Progenitor cell of endocrine pancreas (in vitro differentiated cells): ENCODE measurements around the gene PLCD1. TPM values are rescaled to one million over a fixed set of nuclear protein-coding genes. Genes with fewer than 3 reads are reported as not detected.
A peak's percentile ranks its signal among the peaks of the same experiment; 100 is the strongest.

Experiments used
- DNase-seq: peaks from one replicate; pipeline ENCODE4 v3.0.0; 2021; ENCODE audit warnings: low spot score; ENCODE audit not compliant: unreplicated experiment
- H3K27ac Mint-ChIP-seq: 2 replicates; pipeline ENCODE4 v1.8.0; 2021; ENCODE audit warnings: mild to moderate bottlenecking, moderate library complexity, mixed read lengths
- H3K27me3 Mint-ChIP-seq: 2 replicates; pipeline ENCODE4 v1.8.0; 2021; ENCODE audit warnings: mixed read lengths
- H3K36me3 Mint-ChIP-seq: 2 replicates; pipeline ENCODE4 v1.8.0; 2022; ENCODE audit warnings: mixed read lengths; ENCODE audit not compliant: insufficient read depth
- H3K4me1 Mint-ChIP-seq: 2 replicates; pipeline ENCODE4 v1.8.0; 2021; ENCODE audit warnings: low read depth, mixed read lengths
- H3K4me3 Mint-ChIP-seq: 2 replicates; pipeline ENCODE4 v1.8.0; 2021; ENCODE audit warnings: low read depth, mild to moderate bottlenecking, moderate library complexity, mixed read lengths
- H3K9me3 Mint-ChIP-seq: 2 replicates; pipeline ENCODE4 v1.8.0; 2021; ENCODE audit warnings: low read depth, mixed read lengths
- total RNA-seq: library from RNA; stranded (reverse); gene quantifications from 2 replicates; pipeline ENCODE4 v1.2.1, GENCODE V29; 2021
- TF ChIP-seq, protein P1 (sequence below): fragments of 200-600 bp; sonication (generic); IDR thresholded peaks from one replicate; pipeline ENCODE4 v1.5.0; 2021; ENCODE audit warnings: antibody characterized with exemption, mild to moderate bottlenecking; ENCODE audit not compliant: unreplicated experiment

PLCD1 gene
- total RNA-seq, 1 donor from 2014 or later, result 30.0 TPM

DNA sequence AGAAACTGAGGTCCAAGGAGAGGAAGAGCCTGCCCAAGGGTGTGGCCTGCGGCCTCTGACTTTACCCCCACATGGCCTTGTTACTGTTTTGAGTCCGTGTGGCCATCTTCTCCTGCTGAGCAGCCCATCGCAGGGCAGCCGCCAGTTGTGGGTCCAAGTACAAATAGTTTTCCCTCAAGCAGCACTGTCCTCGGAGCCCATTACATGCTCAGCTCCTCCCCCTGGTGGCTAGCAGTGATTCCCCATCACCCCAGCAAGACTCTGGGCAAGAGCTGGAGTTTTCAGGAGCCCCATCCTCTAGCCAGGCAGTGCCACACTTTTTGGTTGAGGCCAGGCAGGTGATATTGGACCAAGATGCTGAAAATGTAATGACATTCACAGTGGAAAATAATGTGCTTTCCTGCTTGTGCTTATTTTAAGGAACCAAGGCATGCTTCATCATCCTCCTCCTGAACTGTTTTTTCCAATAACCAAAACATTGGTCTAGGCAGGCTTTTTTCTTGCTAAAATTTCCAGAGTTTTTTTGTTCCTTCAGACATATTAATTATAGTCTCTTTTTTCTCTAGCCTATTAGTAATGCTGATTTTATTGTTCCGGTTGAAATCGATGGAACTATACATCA is 62.1 kb downstream of the PLCD1 start:
- Mint-ChIP-seq H3K27me3 (no peaks in the 10 kb centered on the region), H3K4me3 (no peak overlapping the region), H3K27ac (no peak overlapping the region), H3K9me3 (no peaks in the 10 kb centered on the region), H3K36me3 (peaks cover 12% of the 10 kb centered on the region), H3K4me1 (peaks cover 39% of the 10 kb centered on the region)
- DNase-seq, result peak; percentile 52
- TF ChIP-seq, protein P1, sequence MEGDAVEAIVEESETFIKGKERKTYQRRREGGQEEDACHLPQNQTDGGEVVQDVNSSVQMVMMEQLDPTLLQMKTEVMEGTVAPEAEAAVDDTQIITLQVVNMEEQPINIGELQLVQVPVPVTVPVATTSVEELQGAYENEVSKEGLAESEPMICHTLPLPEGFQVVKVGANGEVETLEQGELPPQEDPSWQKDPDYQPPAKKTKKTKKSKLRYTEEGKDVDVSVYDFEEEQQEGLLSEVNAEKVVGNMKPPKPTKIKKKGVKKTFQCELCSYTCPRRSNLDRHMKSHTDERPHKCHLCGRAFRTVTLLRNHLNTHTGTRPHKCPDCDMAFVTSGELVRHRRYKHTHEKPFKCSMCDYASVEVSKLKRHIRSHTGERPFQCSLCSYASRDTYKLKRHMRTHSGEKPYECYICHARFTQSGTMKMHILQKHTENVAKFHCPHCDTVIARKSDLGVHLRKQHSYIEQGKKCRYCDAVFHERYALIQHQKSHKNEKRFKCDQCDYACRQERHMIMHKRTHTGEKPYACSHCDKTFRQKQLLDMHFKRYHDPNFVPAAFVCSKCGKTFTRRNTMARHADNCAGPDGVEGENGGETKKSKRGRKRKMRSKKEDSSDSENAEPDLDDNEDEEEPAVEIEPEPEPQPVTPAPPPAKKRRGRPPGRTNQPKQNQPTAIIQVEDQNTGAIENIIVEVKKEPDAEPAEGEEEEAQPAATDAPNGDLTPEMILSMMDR, result peak; percentile 77

DNA sequence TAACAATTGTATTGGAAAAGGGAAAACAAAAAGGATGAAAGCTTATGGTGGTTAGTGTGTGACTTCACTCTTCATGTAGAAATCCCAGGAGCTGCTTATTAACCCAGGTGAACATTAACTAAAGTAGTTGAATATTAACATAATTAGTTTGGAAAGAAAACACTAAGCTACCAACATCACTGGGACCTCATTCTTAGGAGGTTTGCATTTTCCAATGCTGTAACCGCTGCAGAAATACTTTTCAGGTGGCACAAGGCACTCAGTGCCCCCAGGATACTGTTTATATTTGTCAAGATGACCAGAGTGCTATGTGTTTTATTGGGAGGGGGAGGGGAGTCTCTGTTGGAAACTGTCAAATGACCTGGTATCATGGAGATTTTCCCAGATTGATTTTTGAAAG is 64.7 kb downstream of the PLCD1 start:
- Mint-ChIP-seq H3K27me3 (no peaks in the 10 kb centered on the region), H3K27ac (peak overlapping the region; percentile 86), H3K4me1 (peaks cover 51% of the 10 kb centered on the region), H3K4me3 (peak overlapping the region; percentile 33), H3K9me3 (no peaks in the 10 kb centered on the region), H3K36me3 (peaks cover 8% of the 10 kb centered on the region)
- no peak for DNase-seq
- TF ChIP-seq, protein P1, result no peak

DNA sequence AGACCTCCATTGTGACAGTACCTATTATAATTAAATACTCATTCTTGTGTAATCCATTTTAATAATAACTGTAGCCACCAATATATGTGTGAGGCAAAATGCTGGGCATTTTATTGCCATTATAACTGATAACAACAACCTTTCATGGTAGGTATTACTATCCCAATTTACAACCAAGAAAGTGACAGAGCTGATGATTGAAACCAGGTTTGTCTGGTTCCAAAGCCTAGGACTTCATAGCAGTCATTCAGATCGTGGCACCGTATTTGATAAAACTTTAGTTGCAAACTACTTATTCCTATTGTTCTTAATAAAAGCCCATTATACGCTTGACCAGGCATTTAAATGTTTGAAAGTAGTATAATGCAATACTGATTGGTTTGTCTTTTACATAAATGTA is 65.3 kb downstream of the PLCD1 start:
- peak overlapping the region; percentile 33 for H3K4me3 Mint-ChIP-seq
- H3K27me3 Mint-ChIP-seq, result no peaks in the 10 kb centered on the region
- TF ChIP-seq, protein P1, result no peak
- H3K36me3 Mint-ChIP-seq, result peaks cover 6% of the 10 kb centered on the region
- no peaks in the 10 kb centered on the region for H3K9me3 Mint-ChIP-seq
- peak overlapping the region; percentile 86 for H3K27ac Mint-ChIP-seq
- DNase-seq, result no peak
- H3K4me1 Mint-ChIP-seq, result peaks cover 54% of the 10 kb centered on the region

DNA sequence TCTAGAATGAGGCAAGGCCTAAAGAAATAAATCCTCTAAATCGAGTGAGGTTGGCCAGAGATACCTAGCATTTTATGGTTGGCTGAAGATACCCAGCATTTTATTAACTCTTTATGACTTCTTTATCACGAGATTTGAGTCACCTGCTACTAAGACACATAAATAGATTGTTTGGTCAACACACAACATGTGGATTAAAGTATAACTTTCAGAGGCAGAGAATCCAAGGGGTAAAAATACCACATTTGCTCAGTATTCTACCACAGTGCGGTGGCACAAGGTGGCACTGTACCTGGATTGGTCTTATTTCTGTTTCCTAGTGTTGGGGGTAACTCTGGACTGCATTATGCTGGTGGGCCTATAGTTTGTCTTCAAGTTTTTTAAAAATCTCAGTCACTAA is 65.8 kb downstream of the PLCD1 start:
- no peak for DNase-seq
- H3K9me3 Mint-ChIP-seq, result no peaks in the 10 kb centered on the region
- peaks cover 6% of the 10 kb centered on the region for H3K36me3 Mint-ChIP-seq
- peaks cover 59% of the 10 kb centered on the region for H3K4me1 Mint-ChIP-seq
- no peak overlapping the region for H3K4me3 Mint-ChIP-seq
- H3K27ac Mint-ChIP-seq, result peak overlapping the region; percentile 69
- no peaks in the 10 kb centered on the region for H3K27me3 Mint-ChIP-seq
- TF ChIP-seq, protein P1, result no peak

DNA sequence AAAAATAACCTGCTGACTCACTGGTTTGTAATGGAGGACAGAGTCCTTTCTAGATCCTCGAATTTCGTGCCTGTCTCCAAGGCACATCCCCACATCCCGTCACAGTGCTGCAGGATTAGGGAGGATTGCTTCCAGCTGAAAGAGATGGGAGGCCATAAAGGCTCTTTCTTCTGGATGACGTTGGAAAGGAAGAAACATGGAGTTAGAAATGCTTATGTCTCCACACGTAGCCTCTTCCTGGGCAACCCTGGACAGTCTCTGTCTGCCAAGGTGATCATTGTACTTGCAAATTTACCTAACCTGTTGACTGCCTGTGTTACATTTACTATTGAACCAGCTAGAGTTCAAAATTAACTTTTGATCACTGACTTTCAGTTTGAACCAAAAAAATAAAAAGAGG is 66.4 kb downstream of the PLCD1 start:
- Mint-ChIP-seq H3K4me3 (peak overlapping the region; percentile 7), H3K27ac (peak overlapping the region; percentile 34), H3K4me1 (peaks cover 65% of the 10 kb centered on the region), H3K9me3 (no peaks in the 10 kb centered on the region), H3K27me3 (no peaks in the 10 kb centered on the region), H3K36me3 (peaks cover 4% of the 10 kb centered on the region)
- no peak for DNase-seq
- TF ChIP-seq, protein P1, result no peak
